GM10266 (cell line): ENCODE data around the gene RHBG.
A peak's percentile ranks its signal among the peaks of the same experiment; 100 is the strongest.

ENCODE experiments used
- DNase-seq: peaks from one replicate; pipeline ENCODE4 v3.0.0; 2012; ENCODE audit errors: extremely low spot score
- TF ChIP-seq, protein P1 (sequence below): IDR thresholded peaks from 2 replicates; pipeline ENCODE4 v1.5.1; 2012; ENCODE audit warnings: mild to moderate bottlenecking, low read depth; ENCODE audit not compliant: control insufficient read depth, insufficient read depth; ENCODE audit errors: missing control alignments

Gene RHBG

GRCh38 chr1:156384007-156384406 lies 15.0 kb downstream of the RHBG start:
- DNase-seq: no peak
- TF ChIP-seq, protein P1, sequence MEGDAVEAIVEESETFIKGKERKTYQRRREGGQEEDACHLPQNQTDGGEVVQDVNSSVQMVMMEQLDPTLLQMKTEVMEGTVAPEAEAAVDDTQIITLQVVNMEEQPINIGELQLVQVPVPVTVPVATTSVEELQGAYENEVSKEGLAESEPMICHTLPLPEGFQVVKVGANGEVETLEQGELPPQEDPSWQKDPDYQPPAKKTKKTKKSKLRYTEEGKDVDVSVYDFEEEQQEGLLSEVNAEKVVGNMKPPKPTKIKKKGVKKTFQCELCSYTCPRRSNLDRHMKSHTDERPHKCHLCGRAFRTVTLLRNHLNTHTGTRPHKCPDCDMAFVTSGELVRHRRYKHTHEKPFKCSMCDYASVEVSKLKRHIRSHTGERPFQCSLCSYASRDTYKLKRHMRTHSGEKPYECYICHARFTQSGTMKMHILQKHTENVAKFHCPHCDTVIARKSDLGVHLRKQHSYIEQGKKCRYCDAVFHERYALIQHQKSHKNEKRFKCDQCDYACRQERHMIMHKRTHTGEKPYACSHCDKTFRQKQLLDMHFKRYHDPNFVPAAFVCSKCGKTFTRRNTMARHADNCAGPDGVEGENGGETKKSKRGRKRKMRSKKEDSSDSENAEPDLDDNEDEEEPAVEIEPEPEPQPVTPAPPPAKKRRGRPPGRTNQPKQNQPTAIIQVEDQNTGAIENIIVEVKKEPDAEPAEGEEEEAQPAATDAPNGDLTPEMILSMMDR: no peak

DNA sequence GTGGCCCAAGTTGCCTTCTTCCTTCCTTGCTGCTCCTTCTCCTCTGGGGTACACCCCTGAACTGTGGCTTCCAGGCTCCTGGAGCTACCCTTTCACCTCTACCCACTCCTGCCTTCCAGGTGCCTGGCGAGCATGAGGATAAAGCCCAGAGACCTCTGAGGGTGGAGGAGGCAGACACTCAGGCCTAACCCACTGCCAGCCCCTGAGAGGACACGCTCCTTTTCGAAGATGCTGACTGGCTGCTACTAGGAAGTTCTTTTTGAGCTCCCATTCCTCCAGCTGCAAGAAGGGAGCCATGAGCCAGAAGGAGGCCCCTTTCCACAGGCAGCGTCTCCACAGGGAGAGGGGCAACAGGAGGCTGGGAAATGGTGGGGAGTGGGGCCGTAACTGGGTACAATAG lies 15.6 kb downstream of the RHBG start:
- no peak for DNase-seq
- TF ChIP-seq, protein P1: no peak

GRCh38 chr1:156385534-156386031 lies 16.6 kb downstream of the RHBG start:
- DNase-seq: peak; percentile 86
- TF ChIP-seq, protein P1: peak; percentile 77

DNA sequence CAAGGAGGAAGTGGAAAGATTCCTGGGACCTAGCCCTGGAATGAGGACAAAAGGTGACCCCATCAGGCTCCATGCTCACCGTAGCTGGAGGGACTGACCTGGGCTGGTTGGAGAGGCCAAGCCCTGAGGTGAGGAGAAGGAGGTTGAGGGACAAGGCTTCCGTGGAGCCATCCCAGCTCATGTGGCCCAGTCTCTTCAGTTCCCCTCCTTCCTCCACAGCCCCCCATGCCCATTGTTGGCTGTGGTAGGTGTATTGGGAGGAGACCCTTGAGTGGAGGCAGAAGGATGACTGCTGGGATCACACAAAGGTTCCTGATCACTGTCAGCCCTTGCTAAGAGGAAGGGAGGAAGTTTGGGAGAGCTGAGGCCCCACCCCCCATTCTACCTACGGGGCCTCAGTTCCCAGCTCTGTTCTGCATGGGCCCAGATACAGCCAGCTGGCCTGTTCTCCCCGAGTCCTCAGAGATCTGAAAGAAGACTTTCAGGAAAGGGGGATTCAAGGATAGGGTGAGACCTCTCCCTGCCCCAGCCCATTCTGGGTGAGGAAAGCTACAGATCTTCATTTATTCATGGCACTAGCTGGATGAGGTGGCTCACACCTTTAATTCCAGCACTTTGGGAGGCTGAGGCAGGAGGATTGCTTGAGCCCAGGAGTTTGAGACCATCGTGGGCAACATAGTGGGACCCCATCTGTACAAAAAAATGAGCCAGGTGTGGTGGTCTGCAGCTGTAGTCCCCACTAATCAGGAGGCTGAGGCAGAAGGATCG lies 17.3 kb downstream of the RHBG start:
- no peak for DNase-seq
- TF ChIP-seq, protein P1: no peak

GRCh38 chr1:156386949-156387869 lies 18.2 kb downstream of the RHBG start:
- TF ChIP-seq, protein P1: no peak
- DNase-seq: no peak

DNA sequence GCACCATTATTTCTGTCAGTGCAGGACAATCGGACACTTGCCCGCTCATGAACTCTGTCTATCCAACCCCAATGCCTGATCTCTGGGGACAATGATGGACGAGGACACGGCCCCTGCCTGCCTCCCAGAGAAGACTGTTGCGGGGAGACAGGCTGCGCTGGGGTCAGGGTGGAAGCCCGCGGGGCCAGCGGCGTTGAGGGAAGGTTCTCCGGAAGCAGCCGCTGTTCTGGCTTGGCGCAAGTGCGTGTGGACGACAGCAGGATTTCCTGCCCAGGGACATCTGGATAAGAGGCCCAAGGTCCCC lies 18.8 kb downstream of the RHBG start:
- DNase-seq: no peak
- TF ChIP-seq, protein P1: no peak
